HCT116 (cell line): ENCODE measurements around the gene GALNT14. TPM values are rescaled to one million over a fixed set of nuclear protein-coding genes. Genes with fewer than 3 reads are reported as not detected.

ENCODE experiments used
- ATAC-seq: fragments of 200-7000 bp; cut with Tn5 transposase; 2 replicates; pipeline ENCODE4 v1.9.1; 2020; ENCODE audit warnings: mild to moderate bottlenecking, moderate library complexity
- BruUV-seq: library from RNA; stranded (reverse); fragments of 400-500 nt; replicated peaks from 2 replicates; lab custom pipeline; 2021; lab: Mats Ljungman, UMichigan
- CTCF ChIA-PET: fragments of 300-600 bp; sonication (Branson Sonifier 250); formaldehyde crosslinking; loops from one replicate; lab custom pipeline; 2021; ENCODE audit warnings: antibody characterized with exemption; lab: Charles Lee
- POLR2A ChIA-PET: fragments of 300-600, 350-600 bp; sonication (Branson Sonifier 250); formaldehyde crosslinking; loops from one replicate; lab custom pipeline; 2021; ENCODE audit warnings: antibody characterized with exemption; lab: Charles Lee
- RAD21 ChIA-PET, 2 experiments: fragments of 300-600 bp; sonication (Branson Sonifier 250); formaldehyde crosslinking; loops; one replicate each; lab custom pipeline; 2023; ENCODE audit warnings: low total read pairs in 2 of 2; ENCODE audit not compliant: uncharacterized antibody in 2 of 2, unreplicated experiment in 2 of 2, low non-redundant PET in 1 of 2; lab: Charles Lee
- DNase-seq: peaks from one replicate; pipeline ENCODE4 v3.0.0-alpha.2; 2010; ENCODE audit warnings: low read depth, low spot score
- H2AFZ ChIP-seq: fragments of 200-600 bp; shearing (Covaris generic), sonication (generic); 2 replicates; pipeline ENCODE4 v1.6.1; 2017; ENCODE audit warnings: low read depth, mixed run types, mixed read lengths, antibody characterized with exemption, low read length; ENCODE audit not compliant: poor library complexity, severe bottlenecking
- H3K27ac ChIP-seq: 2 replicates; pipeline ENCODE4 v1.5.1; 2012; ENCODE audit warnings: low read depth, low read length
- H3K27me3 ChIP-seq: fragments of 200-600 bp; sonication (generic); 2 replicates; pipeline ENCODE4 v1.6.1; 2016; ENCODE audit warnings: mixed run types, low read length, mixed read lengths; ENCODE audit not compliant: insufficient read depth
- H3K36me3 ChIP-seq, 2 experiments: fragments of 200-500 bp in 1 of 2; fragments of 200-600 bp in 1 of 2; sonication (Bioruptor generic) in 1 of 2; sonication (generic) in 1 of 2; 2 replicates each; pipeline versions ENCODE4 v1.5.1 to v1.6.1; 2014 to 2016; ENCODE audit warnings: low read length in 2 of 2, inconsistent platforms in 1 of 2, mixed read lengths in 1 of 2, mixed run types in 1 of 2; ENCODE audit not compliant: insufficient read depth in 2 of 2, control insufficient read depth in 1 of 2
- H3K4me1 ChIP-seq, 2 experiments: fragments of 200-600 bp in 1 of 2; sonication (generic) in 1 of 2; 2 replicates each; pipeline versions ENCODE4 v1.5.1 to v1.6.1; 2012 to 2017; ENCODE audit warnings: low read length in 2 of 2, inconsistent platforms in 1 of 2, mild to moderate bottlenecking in 1 of 2, mixed read lengths in 1 of 2, mixed run types in 1 of 2, moderate library complexity in 1 of 2; ENCODE audit not compliant: insufficient read depth in 2 of 2, control insufficient read depth in 1 of 2
- H3K4me2 ChIP-seq: fragments of 200-600 bp; sonication (generic); 2 replicates; pipeline ENCODE4 v1.6.1; 2017; ENCODE audit warnings: mixed run types, low read length, mixed read lengths
- H3K4me3 ChIP-seq, 2 experiments: fragments of 200-600 bp in 1 of 2; sonication (generic) in 1 of 2; replicated peaks in 1 of 2; 2 replicates each; pipeline ENCODE4 v1.5.1; 2011 to 2016; ENCODE audit warnings: low read length in 2 of 2, control low read depth in 1 of 2, low read depth in 1 of 2, mild to moderate bottlenecking in 1 of 2, mixed read lengths in 1 of 2, mixed run types in 1 of 2
- H3K79me2 ChIP-seq: fragments of 200-600 bp; sonication (generic); 2 replicates; pipeline ENCODE4 v1.6.1; 2017; ENCODE audit warnings: mild to moderate bottlenecking, mixed run types, low read length, moderate library complexity, mixed read lengths; ENCODE audit not compliant: insufficient read depth
- H3K9ac ChIP-seq: fragments of 200-600 bp; sonication (generic); 2 replicates; pipeline ENCODE4 v1.6.1; 2016; ENCODE audit warnings: low read length, mixed read lengths
- H3K9me2 ChIP-seq: fragments of 200-600 bp; sonication (generic), shearing (Covaris generic); 2 replicates; pipeline ENCODE4 v1.6.1; 2017; ENCODE audit warnings: mixed run types, mild to moderate bottlenecking, moderate library complexity; ENCODE audit not compliant: insufficient read depth
- H3K9me3 ChIP-seq, 2 experiments: fragments of 200-500 bp in 1 of 2; fragments of 200-600 bp in 1 of 2; sonication (Bioruptor generic) in 1 of 2; sonication (generic) in 1 of 2; 2 replicates each; pipeline ENCODE4 v1.6.1; 2014 to 2017; ENCODE audit warnings: low read length in 2 of 2, mixed read lengths in 2 of 2, inconsistent platforms in 1 of 2, low read depth in 1 of 2, mild to moderate bottlenecking in 1 of 2, mixed run types in 1 of 2, moderate library complexity in 1 of 2; ENCODE audit not compliant: control insufficient read depth in 1 of 2, insufficient read depth in 1 of 2
- H4K20me1 ChIP-seq: fragments of 200-600 bp; sonication (generic), shearing (Covaris generic); 2 replicates; pipeline ENCODE4 v1.6.1; 2017; ENCODE audit warnings: mixed run types, mild to moderate bottlenecking, moderate library complexity; ENCODE audit not compliant: insufficient read depth
- CBX3 ChIP-seq: IDR thresholded peaks from 2 replicates; pipeline ENCODE4 v1.6.1; 2012; ENCODE audit warnings: low read depth
- CEBPB ChIP-seq: IDR thresholded peaks from 2 replicates; pipeline ENCODE4 v1.6.1; 2012; ENCODE audit warnings: low read depth
- EGR1 ChIP-seq: IDR thresholded peaks from 2 replicates; pipeline ENCODE4 v1.6.1; 2012; ENCODE audit warnings: low read depth
- EZH2 ChIP-seq: fragments of 200-600 bp; sonication (generic); IDR thresholded peaks from 2 replicates; pipeline ENCODE4 v1.6.1; 2017; ENCODE audit warnings: antibody characterized with exemption, mixed run types
- FOSL1 ChIP-seq: IDR thresholded peaks from 2 replicates; pipeline ENCODE4 v1.6.1; 2012; ENCODE audit warnings: low read depth
- JUND ChIP-seq: IDR thresholded peaks from 2 replicates; pipeline ENCODE4 v1.6.1; 2012
- POLR2A ChIP-seq: IDR thresholded peaks from 2 replicates; pipeline ENCODE4 v1.7.0; 2011; ENCODE audit warnings: borderline replicate concordance; ENCODE audit not compliant: insufficient read depth, insufficient read length; ENCODE audit errors: extremely low read depth
- POLR2AphosphoS5 ChIP-seq: IDR thresholded peaks from 2 replicates; pipeline ENCODE4 v1.6.1; 2011; ENCODE audit warnings: mild to moderate bottlenecking, low read depth, low read length, moderate library complexity
- RAD21 ChIP-seq: IDR thresholded peaks from 2 replicates; pipeline ENCODE4 v1.6.1; 2012; ENCODE audit warnings: low read depth, mild to moderate bottlenecking
- SIN3A ChIP-seq: IDR thresholded peaks from 2 replicates; pipeline ENCODE4 v1.6.1; 2012; ENCODE audit warnings: low read depth
- SP1 ChIP-seq: IDR thresholded peaks from 2 replicates; pipeline ENCODE4 v1.6.1; 2012; ENCODE audit warnings: low read depth
- SRF ChIP-seq: IDR thresholded peaks from 2 replicates; pipeline ENCODE4 v1.6.1; 2012; ENCODE audit warnings: low read depth
- TCF7L2 ChIP-seq: IDR thresholded peaks from 2 replicates; pipeline ENCODE4 v1.7.0; 2011; ENCODE audit warnings: borderline replicate concordance, inconsistent platforms; ENCODE audit not compliant: insufficient read depth, insufficient read length; ENCODE audit errors: extremely low read depth
- YY1 ChIP-seq: IDR thresholded peaks from 2 replicates; pipeline ENCODE4 v1.6.1; 2011; ENCODE audit warnings: low read length, low read depth, moderate library complexity, mild to moderate bottlenecking; ENCODE audit not compliant: insufficient replicate concordance; ENCODE audit errors: extremely low read depth
- ZFX ChIP-seq: fragments of 450-650 bp; IDR thresholded peaks from 2 replicates; pipeline ENCODE4 v1.6.1; 2017
- intact Hi-C: fragments of 100-400 bp; cut with micrococcal nuclease; formaldehyde crosslinking; loops from 2 replicates; pipeline ENCODE4 v1.10.0; 2022
- total RNA-seq: library from RNA; stranded (reverse); gene quantifications from one replicate; pipeline ENCODE4 v1.2.1, GENCODE V29; 2021; ENCODE audit not compliant: unreplicated experiment
- TF ChIP-seq, protein P1 (sequence below): IDR thresholded peaks from 2 replicates; pipeline ENCODE4 v1.6.1; 2011; ENCODE audit warnings: mild to moderate bottlenecking, low read length, moderate library complexity; ENCODE audit not compliant: insufficient replicate concordance; ENCODE audit errors: extremely low read depth
- TF ChIP-seq, protein P2 (sequence below): IDR thresholded peaks from 2 replicates; pipeline ENCODE4 v1.6.1; 2012
- TF ChIP-seq, protein P3 (sequence below): IDR thresholded peaks from 2 replicates; pipeline ENCODE4 v1.6.1; 2012
- TF ChIP-seq, protein P4 (sequence below), 3 experiments: fragments of 200-600 bp in 1 of 3; sonication (generic) in 1 of 3; IDR thresholded peaks in 2 of 3; conservative IDR thresholded peaks in 1 of 3; 2 replicates each; pipeline ENCODE4 v1.5.1; 2012 to 2017; ENCODE audit warnings: low read depth in 2 of 3, low read length in 2 of 3, antibody characterized with exemption in 1 of 3, borderline replicate concordance in 1 of 3, control low read depth in 1 of 3, mild to moderate bottlenecking in 1 of 3, mixed read lengths in 1 of 3, mixed run types in 1 of 3, moderate library complexity in 1 of 3; ENCODE audit not compliant: insufficient read depth in 1 of 3

The GALNT14 gene
- total RNA-seq, 1 experiment from 2014 or later, result 11.2 TPM

DNA sequence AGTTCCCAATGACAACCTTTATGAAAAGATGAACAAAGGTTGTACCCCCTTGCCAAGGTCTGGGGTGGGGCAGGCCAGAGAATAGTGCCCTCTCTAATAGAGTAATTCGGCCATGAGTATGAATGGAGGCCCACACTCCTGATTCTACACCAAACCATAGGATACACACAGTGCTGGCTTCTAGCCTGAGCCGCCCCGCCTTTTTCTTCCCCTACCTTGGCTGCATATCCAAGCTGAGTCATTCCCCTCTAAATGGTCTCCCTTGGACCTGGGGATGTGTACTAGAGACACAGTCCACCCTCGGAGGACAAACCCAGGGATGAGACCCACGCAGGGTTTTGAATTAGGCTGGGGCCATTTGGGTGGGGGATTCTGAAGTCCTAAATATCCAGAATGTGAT is 223.8 kb downstream of the GALNT14 start:
- no peak overlapping the region for H3K9ac ChIP-seq
- H3K9me2 ChIP-seq, result no peaks in the 10 kb centered on the region
- no peak overlapping the region for H3K4me2 ChIP-seq
- H2AFZ ChIP-seq, result no peak overlapping the region
- H3K27ac ChIP-seq, result no peak overlapping the region
- ChIA-PET RAD21 (no interaction called here), POLR2A (no interaction called here), CTCF (no interaction called here)
- H3K36me3 ChIP-seq, result no peaks in the 10 kb centered on the region
- H3K4me1 ChIP-seq, result peaks cover 0 to 4% of the 10 kb centered on the region in 2 experiments; a peak in 1 of 4 replicates
- BruUV-seq, result no TSS peak
- H3K4me3 ChIP-seq, result no peak overlapping the region
- no peaks in the 10 kb centered on the region for H3K9me3 ChIP-seq
- TF ChIP-seq, protein P1, sequence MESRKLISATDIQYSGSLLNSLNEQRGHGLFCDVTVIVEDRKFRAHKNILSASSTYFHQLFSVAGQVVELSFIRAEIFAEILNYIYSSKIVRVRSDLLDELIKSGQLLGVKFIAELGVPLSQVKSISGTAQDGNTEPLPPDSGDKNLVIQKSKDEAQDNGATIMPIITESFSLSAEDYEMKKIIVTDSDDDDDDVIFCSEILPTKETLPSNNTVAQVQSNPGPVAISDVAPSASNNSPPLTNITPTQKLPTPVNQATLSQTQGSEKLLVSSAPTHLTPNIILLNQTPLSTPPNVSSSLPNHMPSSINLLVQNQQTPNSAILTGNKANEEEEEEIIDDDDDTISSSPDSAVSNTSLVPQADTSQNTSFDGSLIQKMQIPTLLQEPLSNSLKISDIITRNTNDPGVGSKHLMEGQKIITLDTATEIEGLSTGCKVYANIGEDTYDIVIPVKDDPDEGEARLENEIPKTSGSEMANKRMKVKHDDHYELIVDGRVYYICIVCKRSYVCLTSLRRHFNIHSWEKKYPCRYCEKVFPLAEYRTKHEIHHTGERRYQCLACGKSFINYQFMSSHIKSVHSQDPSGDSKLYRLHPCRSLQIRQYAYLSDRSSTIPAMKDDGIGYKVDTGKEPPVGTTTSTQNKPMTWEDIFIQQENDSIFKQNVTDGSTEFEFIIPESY, result no peak
- TF ChIP-seq JUND (no peak), CBX3 (no peak), CEBPB (no peak), POLR2A (no peak), EGR1 (no peak), POLR2AphosphoS5 (no peak), EZH2 (no peak), SP1 (no peak), ZFX (no peak), SRF (no peak), RAD21 (no peak), FOSL1 (no peak), TCF7L2 (no peak), SIN3A (no peak), YY1 (no peak)
- TF ChIP-seq, protein P2, sequence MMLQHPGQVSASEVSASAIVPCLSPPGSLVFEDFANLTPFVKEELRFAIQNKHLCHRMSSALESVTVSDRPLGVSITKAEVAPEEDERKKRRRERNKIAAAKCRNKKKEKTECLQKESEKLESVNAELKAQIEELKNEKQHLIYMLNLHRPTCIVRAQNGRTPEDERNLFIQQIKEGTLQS, result no peak
- TF ChIP-seq, protein P3, sequence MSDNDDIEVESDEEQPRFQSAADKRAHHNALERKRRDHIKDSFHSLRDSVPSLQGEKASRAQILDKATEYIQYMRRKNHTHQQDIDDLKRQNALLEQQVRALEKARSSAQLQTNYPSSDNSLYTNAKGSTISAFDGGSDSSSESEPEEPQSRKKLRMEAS, result no peak
- TF ChIP-seq, protein P4, sequence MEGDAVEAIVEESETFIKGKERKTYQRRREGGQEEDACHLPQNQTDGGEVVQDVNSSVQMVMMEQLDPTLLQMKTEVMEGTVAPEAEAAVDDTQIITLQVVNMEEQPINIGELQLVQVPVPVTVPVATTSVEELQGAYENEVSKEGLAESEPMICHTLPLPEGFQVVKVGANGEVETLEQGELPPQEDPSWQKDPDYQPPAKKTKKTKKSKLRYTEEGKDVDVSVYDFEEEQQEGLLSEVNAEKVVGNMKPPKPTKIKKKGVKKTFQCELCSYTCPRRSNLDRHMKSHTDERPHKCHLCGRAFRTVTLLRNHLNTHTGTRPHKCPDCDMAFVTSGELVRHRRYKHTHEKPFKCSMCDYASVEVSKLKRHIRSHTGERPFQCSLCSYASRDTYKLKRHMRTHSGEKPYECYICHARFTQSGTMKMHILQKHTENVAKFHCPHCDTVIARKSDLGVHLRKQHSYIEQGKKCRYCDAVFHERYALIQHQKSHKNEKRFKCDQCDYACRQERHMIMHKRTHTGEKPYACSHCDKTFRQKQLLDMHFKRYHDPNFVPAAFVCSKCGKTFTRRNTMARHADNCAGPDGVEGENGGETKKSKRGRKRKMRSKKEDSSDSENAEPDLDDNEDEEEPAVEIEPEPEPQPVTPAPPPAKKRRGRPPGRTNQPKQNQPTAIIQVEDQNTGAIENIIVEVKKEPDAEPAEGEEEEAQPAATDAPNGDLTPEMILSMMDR (IDR thresholded peaks at IDR 0.05 in 2 of 3, conservative IDR thresholded peaks at IDR 0.05 in 1 of 3; ENCODE audit: borderline replicate concordance in 1 of 3, insufficient read depth in 1 of 3, low read depth in 2 of 3, low read length in 2 of 3), result no peak
- H3K79me2 ChIP-seq, result no peaks in the 10 kb centered on the region
- H3K27me3 ChIP-seq, result 0 out of 2 replicates have a peak, but pooled peaks cover 5% of the 10 kb centered on the region
- intact Hi-C loops, result no loop called here
- ATAC-seq (no peak), DNase-seq (no peak)
- no peaks in the 10 kb centered on the region for H4K20me1 ChIP-seq
